Activated CD8-positive, alpha-beta memory T cell treated with anti-CD3 and anti-CD28 coated beads for 24 hours (primary cell): Measurements from ENCODE around the gene GSTM3.

Experiments
- DNase-seq: peaks from one replicate; pipeline ENCODE4 v3.0.0-alpha.2; 2020

Gene GSTM3

DNA sequence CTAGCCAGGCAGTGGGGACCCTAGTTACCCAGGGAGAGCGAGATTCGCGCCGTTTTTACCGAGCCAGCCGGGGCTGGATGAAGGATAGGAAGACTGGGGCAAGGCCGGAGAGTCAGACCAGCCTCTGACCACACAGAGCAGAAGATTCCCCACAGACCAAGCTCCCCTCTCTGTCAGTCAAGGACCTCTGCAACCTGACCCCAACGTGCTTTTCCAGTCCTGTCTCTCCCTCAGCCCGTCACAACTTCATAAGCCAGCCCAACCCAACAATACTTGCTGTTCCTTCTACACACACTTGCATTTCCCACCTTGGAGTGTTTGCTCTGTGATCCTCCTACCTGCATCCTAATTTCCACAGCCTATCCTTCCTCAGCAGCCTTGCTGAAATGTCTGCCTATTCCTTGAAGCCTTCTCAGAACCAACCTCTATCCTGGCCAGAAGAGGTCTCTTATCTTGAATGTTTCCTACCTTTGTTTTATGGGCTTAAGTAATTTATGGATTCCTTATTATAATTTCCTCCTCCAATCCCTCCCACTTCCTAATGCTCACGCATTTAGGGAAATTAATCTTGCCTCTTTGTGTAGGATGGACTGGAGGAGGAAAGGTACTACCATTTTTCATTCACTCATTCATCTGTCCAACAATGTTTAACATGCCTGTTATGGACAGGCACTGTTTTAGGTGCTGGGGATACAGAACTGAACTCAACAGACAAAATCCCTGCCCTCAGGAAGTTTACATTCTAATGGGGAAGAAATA is at the start of gene GSTM3:
Gene GSTM3, minus strand, starts transcription at position 424 of the 759 bp plus-strand sequence. CDS start 751 bp downstream, outside the sequence.
- no peak for DNase-seq

DNA sequence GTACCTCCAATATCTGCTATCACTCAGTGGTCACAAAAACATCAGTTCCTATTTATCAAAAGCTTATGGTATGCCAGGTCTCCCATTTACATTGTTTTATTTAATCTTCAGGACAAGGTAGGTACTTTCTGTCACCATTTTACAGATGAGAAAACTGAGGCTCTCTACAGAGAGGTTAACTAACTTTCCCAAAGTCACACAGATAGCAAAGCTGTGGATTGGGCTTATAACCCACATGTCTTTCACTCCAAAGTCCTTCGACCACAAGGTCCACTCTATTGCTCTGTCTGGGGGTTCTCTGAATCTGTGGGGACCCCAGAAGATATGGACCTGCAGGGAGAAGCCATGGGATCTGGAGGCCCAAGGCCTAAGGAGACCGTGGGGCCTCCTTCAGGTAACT is 49.5 kb upstream of the GSTM3 start:
- DNase-seq: no peak

DNA sequence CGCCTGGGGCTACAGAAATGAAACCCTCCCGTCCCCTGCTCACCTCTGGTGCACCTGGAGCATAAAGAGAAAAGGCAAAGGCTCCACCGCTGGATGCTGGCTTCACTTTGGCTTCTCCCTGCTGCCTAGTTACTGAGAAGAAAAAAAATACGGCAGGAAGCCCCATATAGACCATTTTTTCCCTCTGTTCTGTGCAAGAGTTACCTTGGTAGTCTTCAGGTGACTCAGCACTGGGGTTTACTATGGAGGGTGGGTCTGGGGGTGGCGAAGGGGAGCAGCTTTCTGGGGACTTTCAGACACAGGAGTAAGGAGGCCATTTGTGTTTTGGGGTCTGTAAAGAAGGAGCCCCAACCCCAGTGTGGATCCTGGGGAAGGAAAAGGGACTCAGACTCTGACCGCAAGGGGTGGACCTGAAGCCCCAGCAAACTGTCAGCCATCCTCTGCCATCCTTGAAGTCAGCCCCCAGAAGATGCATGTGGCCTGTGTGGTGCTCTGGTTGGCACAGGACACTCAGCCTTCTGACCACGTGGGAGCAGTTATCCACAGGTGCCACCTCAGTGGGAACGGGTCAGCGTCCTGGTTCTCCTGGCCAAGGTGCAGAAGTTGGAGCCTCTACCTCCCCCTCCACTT is 48.8 kb upstream of the GSTM3 start:
- DNase-seq: peak; percentile 56

GRCh38 chr1:109788695-109789521 is 48.1 kb upstream of the GSTM3 start:
- peak; percentile 54 for DNase-seq

GRCh38 chr1:109787845-109788601 is 47.2 kb upstream of the GSTM3 start:
- no peak for DNase-seq

GRCh38 chr1:109787211-109787844 is 46.5 kb upstream of the GSTM3 start:
- DNase-seq: no peak

DNA sequence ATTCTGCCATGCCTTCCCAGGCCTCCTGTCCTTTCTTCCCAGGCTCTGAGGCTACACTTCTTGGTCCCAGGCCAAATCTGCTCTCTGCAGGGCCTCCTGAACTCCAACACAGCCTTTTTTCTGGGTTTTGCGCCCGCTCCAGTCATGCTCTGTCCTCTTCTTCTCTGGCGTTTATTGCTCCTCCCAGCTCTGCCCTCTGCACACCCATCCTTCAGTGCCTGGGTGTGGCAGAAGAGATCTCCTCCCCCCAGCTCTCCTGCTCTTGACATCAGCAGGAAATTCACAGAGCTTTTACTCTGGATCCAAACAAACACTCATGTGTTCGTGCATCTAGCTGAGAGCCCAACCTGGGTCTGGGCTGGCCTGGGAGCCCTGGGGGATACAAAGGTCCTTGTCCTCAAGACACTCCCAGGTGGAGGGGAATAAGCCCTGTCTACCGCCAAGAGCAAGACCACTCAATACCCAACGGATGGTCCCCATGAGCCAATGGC is 45.7 kb upstream of the GSTM3 start:
- DNase-seq: no peak

- DNase-seq: no peak
Observed at GRCh38 chr1:109786112-109786480, 45.3 kb upstream of the GSTM3 start.

GRCh38 chr1:109785446-109786111 is 44.7 kb upstream of the GSTM3 start:
- no peak for DNase-seq

- no peak for DNase-seq
Observed at GRCh38 chr1:109784551-109785252, 43.9 kb upstream of the GSTM3 start.

DNA sequence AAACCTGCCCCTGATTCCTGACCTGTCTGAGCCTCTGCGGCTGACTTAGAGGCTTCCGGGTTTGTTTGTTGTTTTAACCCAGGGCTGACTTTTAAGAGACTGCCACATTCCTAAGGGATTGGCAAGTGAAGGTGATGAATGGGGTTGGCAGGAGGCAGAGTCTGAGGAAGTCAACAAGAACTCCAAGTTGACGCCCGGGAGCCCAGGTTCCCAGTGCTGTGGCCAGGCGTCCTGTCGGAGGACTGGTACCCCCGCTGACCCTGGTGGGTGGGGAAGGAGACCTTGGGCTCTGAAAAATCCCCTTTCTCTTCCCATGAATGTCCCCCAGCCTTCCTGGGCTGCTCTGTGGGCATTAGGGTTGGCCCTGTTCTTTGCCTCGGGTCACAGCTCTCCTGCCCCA is 42.6 kb upstream of the GSTM3 start:
- no peak for DNase-seq

GRCh38 chr1:109782927-109783326 is 42.1 kb upstream of the GSTM3 start:
- no peak for DNase-seq

- DNase-seq: no peak
Observed at GRCh38 chr1:109782514-109782913, 41.7 kb upstream of the GSTM3 start.

DNA sequence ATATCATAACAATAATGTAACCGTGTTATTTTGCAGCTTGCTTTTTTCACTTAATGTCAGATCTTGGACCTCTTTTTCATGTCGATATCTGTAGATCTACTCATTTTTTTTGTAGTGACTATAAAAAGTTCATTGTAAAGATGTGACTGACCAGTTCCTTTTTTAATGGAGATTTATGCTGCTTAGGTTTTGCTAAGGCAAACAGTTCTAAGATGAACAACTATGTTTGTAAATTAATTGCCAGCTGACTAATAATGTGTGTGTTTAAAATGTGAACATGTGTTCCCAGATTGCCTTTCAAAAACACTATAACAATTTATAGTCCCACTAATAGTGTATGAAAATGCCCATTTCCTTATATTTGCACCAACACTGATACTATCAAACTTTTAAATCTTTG is 41.0 kb upstream of the GSTM3 start:
- DNase-seq: no peak

DNA sequence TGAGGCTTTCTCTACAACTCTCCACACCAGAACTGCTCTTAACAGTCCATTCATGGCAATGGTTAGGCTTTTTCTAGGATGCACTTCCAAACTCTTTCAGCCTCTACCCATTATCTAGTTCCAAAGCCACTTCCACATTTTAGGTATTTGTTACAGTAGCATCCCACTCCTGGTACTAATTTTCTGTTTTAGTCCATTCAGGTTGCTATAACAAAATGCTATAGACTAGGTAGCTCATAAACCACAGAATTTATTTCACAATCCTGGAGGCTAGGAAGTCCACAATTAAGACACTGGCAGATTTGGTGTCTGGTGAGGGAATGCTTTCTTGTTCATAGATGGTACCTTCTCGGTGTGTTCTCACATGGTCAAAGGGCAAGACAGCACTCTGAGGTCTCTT is 40.1 kb upstream of the GSTM3 start:
- DNase-seq: no peak

DNA sequence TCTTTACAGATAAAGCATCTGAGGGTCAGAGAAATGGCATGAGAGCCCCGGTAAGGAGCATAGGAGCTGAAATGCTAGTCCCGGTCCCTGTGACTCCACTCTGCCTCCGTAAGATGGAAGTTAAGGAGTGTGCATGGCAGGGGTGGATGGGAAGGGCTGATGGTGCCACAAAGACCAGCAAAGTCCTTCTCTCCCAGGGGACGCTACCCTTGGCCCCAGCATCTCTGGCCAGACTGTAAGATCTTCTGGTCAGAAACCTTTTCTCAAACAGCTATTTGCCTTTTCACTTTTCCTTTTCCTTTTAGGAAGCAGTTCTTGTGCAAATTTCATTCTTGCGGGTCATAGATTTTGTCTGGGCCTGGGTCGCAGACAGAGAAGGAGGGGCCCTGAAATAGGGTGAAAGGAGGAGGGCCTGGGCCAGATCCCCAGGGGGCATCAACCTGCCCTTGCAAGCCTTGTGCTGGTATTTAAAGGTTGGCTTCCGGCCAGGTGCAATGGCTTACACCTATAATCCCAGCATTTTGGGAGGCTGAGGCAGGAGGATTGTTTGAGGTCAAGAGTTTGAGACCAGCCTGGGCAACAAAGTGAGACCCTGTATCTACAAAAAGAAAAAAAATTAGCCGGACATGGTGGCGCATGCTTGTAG is 37.3 kb upstream of the GSTM3 start:
- no peak for DNase-seq

GRCh38 chr1:109777436-109777835 is 36.6 kb upstream of the GSTM3 start:
- no peak for DNase-seq

DNA sequence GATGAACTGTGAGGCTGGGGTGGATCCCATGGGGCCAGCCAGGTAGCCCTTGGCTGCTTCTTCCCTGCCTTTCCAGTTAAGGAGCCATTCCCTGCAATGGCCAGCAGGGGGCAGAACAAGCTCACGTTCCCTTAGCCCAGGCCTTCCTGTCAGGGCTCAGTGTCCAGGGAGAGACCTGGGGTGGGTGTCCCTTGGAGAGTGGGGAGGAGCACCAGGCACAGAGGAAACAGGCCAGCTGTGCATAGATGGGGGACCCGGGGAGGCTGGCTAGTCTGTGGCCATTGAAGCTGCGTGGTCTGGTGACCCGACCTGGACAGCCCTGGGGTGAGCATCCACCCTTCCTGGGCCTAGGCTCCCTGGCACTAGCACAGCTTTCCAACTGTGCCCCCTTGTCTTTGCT is 36.1 kb upstream of the GSTM3 start:
- peak; percentile 91 for DNase-seq

GRCh38 chr1:109776206-109776835 is 35.5 kb upstream of the GSTM3 start:
- no peak for DNase-seq

DNA sequence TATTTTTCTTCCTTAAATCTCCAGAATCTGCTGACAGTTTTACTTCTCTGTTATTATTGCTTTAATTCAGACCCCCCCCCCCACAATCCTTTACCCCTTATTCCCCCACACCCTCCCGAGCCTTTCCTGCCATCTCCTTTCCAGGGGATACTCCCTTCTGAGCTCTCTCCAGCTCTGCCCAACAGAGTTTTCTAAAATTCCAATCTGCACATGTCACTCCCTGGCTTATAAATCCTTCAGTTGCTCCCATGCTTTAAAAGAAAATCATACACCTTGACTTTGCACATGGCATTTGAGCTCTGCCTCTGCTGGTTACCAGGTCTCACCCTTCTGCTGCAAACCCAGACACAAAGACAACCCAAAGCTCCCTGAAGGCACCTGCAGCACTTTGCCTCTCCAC is 34.6 kb upstream of the GSTM3 start:
- DNase-seq: no peak
